Tibial artery (tissue), 4 donors: Measurements from ENCODE around the gene THOP1.

Experiments
- DNase-seq, 2 donors: peaks; one replicate each; pipeline ENCODE4 v3.0.0-alpha.2; 2019
- H3K27ac ChIP-seq, 2 donors: fragments of 200-600 bp; sonication (generic) in 1 of 2; 1 replicate in 1 of 2; 2 replicates in 1 of 2; pipeline ENCODE4 v1.5.1; 2018 to 2019; ENCODE audit warnings: mild to moderate bottlenecking in 1 of 2
- H3K27me3 ChIP-seq, 2 donors: fragments of 200-600 bp; sonication (generic) in 1 of 2; one replicate each; pipeline versions ENCODE4 v1.5.1 to v1.6.0; 2016 to 2019
- H3K36me3 ChIP-seq, 3 donors: fragments of 200-600 bp; sonication (generic) in 2 of 3; one replicate each; pipeline ENCODE4 v1.5.1; 2016 to 2019; ENCODE audit warnings: mild to moderate bottlenecking in 2 of 3
- H3K4me1 ChIP-seq, 4 donors: fragments of 200-600 bp; sonication (generic) in 2 of 4; 1 replicate in 3 of 4; 2 replicates in 1 of 4; pipeline ENCODE4 v1.5.1; 2016 to 2019
- H3K4me3 ChIP-seq, 2 donors: fragments of 200-600 bp; sonication (generic) in 1 of 2; 1 replicate in 1 of 2; 2 replicates in 1 of 2; pipeline ENCODE4 v1.5.1; 2018 to 2019; ENCODE audit warnings: mild to moderate bottlenecking in 2 of 2
- H3K9me3 ChIP-seq, 3 donors: fragments of 200-600 bp; sonication (generic) in 1 of 3; one replicate each; pipeline ENCODE4 v1.5.1; 2016 to 2019
- intact Hi-C: fragments of 100-400 bp; cut with DNase I; formaldehyde crosslinking; loops from one replicate; pipeline ENCODE4 v1.15.0; 2023; ENCODE audit warnings: low total_unique reads
- TF ChIP-seq, protein P1 (sequence below), 2 experiments: fragments of 200-600 bp in 1 of 2; fragments of 450-650 bp in 1 of 2; IDR thresholded peaks; one replicate each; pipeline ENCODE4 v1.5.1; 2017 to 2019; ENCODE audit warnings: antibody characterized with exemption in 2 of 2, mild to moderate bottlenecking in 1 of 2, moderate library complexity in 1 of 2

Gene THOP1

DNA sequence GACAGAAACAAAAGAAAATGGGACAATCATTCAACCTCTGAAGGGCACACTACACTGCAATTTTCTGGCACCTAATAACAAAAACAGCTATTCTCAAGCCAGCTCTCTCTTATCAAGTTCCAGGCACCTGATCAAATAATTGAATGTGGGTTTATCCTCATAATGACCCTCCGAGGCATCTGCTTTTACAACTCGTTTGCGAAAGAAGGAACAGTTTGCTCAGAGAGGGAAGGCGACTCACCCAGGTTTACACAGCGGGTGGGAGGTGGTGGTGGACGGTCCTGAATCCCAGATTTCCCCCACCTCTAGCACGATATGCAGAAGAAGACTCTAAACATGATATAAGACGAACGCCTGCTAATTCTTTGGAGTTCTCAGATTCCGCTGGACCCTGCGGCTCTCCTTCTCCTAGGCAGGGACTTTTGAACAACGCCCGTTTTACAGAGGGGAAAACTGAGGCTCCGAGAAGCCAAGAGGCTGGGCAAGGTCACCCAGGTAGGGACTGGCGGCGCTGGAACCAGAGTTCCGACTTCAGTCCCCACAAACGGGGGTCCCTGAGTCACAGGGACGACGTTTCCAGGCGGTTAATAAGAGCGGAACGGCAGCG is 2.9 kb upstream of the THOP1 start:
- peak overlapping the region; percentile 85 to 91 for H3K27ac ChIP-seq
- peaks cover 0 to 14% (median 0%) of the 10 kb centered on the region in 3 donors for H3K36me3 ChIP-seq
- DNase-seq: no peak
- H3K4me1 ChIP-seq: peaks cover 0 to 69% (median 38%) of the 10 kb centered on the region in 4 donors
- H3K4me3 ChIP-seq: peak overlapping the region; percentile 74 to 99
- no peaks in the 10 kb centered on the region for H3K9me3 ChIP-seq
- TF ChIP-seq, protein P1, sequence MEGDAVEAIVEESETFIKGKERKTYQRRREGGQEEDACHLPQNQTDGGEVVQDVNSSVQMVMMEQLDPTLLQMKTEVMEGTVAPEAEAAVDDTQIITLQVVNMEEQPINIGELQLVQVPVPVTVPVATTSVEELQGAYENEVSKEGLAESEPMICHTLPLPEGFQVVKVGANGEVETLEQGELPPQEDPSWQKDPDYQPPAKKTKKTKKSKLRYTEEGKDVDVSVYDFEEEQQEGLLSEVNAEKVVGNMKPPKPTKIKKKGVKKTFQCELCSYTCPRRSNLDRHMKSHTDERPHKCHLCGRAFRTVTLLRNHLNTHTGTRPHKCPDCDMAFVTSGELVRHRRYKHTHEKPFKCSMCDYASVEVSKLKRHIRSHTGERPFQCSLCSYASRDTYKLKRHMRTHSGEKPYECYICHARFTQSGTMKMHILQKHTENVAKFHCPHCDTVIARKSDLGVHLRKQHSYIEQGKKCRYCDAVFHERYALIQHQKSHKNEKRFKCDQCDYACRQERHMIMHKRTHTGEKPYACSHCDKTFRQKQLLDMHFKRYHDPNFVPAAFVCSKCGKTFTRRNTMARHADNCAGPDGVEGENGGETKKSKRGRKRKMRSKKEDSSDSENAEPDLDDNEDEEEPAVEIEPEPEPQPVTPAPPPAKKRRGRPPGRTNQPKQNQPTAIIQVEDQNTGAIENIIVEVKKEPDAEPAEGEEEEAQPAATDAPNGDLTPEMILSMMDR (IDR thresholded peaks at IDR 0.05): no peak
- H3K27me3 ChIP-seq: no peaks in the 10 kb centered on the region
- intact Hi-C loops: no loop called here

DNA sequence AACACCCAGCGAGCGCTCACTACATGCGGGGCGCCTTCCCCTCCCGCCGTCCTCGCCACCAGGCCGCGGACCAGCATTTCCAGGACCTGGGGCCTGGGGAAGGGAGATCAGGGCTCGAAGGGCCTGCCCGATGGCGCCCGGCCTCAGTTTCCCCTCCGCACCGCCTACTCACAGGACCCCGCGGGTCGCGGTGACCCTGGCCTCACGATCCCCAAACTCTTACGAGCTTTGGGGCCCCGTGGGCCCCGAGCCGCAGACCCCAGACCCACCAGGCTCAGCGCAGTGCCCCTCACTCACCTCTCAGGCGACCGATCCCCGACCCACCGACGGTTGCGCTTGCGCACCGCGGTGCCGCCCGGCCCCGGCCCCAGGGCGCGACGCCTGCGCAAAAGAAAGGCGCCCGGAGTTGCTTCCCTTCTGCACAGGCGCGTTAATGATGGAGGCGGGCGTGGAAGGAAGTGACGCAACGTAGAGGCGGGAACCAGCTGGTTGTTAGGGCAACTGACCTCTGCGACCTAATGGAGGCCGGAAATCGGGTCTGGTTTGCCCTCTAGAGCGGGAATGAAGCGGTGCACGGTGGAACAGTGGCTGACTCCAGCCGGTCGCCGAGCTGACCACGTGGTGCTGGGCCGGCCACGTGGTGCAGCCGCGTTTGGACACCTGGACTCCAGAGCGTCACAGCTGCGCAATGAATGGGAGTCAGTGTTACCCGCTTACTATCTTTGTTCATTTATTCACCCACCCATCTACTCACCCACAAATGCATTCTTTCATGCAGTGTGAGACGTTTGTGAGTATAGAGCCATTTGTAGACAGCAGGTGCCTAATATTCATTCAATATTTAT is 2.1 kb upstream of the THOP1 start, which contains the start of gene SGTA:
SGTA (minus strand) TSS at position 338 of the 845 bp plus-strand sequence. CDS start 14,205 bp downstream, outside the sequence.
- intact Hi-C loops: no loop called here
- DNase-seq: peak; percentile 98 to 99
- TF ChIP-seq, protein P1 (IDR thresholded peaks at IDR 0.05): peak; percentile 49 to 63
- Histone ChIP-seq H3K4me3 (peak within 1 kb of the TSS; percentile 74 to 99), H3K27ac (peak within 1 kb of the TSS; percentile 85 to 91), H3K9me3 (no peaks in the 10 kb centered on the region), H3K36me3 (peaks cover 0 to 7% (median 0%) of the 10 kb centered on the region in 3 donors), H3K4me1 (peaks cover 0 to 69% (median 38%) of the 10 kb centered on the region in 4 donors), H3K27me3 (no peaks in the 10 kb centered on the region)

DNA sequence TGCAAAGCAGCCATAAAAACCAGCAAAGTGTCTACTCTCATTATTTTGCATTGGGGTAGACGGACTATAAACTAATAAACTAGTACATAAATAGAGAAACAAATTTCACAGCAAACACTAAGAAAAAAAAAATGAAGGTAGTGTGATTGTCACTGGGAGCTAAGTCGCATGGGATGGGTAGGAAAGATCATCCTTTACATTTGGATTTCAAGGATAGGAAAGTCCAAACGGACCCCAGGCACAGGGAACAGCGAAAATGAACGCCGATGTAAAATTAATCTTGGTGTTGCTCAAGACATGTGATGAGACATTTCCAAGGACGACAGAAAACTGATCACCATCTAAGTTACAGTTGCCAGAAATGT is 1.5 kb upstream of the THOP1 start:
- no peaks in the 10 kb centered on the region for H3K9me3 ChIP-seq
- H3K4me1 ChIP-seq: peaks cover 0 to 66% (median 38%) of the 10 kb centered on the region in 4 donors

DNA sequence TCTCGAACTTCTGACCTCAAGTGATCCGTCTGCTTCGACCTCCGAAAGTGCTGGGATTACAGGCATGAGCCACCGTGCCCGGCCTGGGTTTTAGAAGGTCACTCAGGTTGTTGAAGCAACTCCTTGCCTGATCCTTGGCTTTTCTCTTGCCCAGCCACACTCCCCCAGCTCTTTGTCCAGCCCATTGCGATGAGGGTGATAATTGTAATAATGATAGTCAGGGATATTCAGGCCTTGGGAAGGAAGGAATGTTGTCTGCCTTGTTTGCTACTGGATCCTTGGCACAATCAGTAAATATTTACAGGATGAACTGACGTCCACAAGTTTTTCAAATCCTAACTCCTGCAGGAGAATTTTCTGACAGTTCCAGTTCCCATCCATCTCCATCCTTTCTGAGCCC is 1.8 kb downstream of the THOP1 start:
- Histone ChIP-seq H3K4me1 (peaks cover 0 to 36% (median 25%) of the 10 kb centered on the region in 4 donors), H3K36me3 (peaks cover 0 to 21% (median 13%) of the 10 kb centered on the region in 3 donors), H3K27ac (no peak overlapping the region), H3K9me3 (no peaks in the 10 kb centered on the region), H3K4me3 (no peak overlapping the region), H3K27me3 (no peaks in the 10 kb centered on the region)
- intact Hi-C loops: no loop called here
- TF ChIP-seq, protein P1 (IDR thresholded peaks at IDR 0.05): no peak
- DNase-seq: no peak

More for the DNA sequence above, 1.5 kb upstream of the THOP1 start:
- H3K27me3 ChIP-seq: no peaks in the 10 kb centered on the region
- TF ChIP-seq, protein P1 (IDR thresholded peaks at IDR 0.05): no peak
- peaks cover 0 to 4% (median 0%) of the 10 kb centered on the region in 3 donors for H3K36me3 ChIP-seq
- H3K4me3 ChIP-seq: peak overlapping the region; percentile 74 to 99
- no peak for DNase-seq
- peak overlapping the region in 1 of 2 donors; percentile 91 for H3K27ac ChIP-seq
- intact Hi-C loops: no loop called here

DNA sequence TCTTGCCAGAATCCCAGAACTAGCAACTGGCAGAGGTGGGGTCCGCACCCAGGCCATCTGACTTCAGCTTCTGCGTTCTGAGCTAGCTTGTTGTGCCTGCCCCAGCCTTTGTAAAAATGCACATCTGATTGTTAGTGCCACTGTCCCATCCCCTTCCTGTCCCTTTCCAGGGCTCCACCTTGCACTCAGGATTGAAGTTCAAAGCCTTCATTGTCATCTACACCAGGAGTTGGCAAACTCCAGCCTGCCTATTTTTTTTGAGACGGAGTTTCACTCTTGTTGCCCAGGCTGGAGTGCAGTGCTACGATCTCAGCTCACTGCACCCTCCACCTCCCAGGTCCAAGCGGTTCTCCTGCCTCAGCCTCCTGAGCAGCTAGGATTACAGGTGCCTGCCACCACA is 2.9 kb downstream of the THOP1 start:
- no peaks in the 10 kb centered on the region for H3K9me3 ChIP-seq
- no peak overlapping the region for H3K27ac ChIP-seq
- intact Hi-C loops: no loop called here
- TF ChIP-seq, protein P1 (IDR thresholded peaks at IDR 0.05): no peak
- H3K4me1 ChIP-seq: peaks cover 0 to 31% (median 21%) of the 10 kb centered on the region in 4 donors
- no peak for DNase-seq
- H3K4me3 ChIP-seq: no peak overlapping the region
- peaks cover 0 to 32% (median 13%) of the 10 kb centered on the region in 3 donors for H3K36me3 ChIP-seq
- no peaks in the 10 kb centered on the region for H3K27me3 ChIP-seq
